ENCODE measurements around the gene ABCB8. TPM values are rescaled to one million over a fixed set of nuclear protein-coding genes. Genes with fewer than 3 reads are reported as not detected.

Gene ABCB8
- total RNA-seq, 2 experiments from 2014 or later: 48.1 to 48.3 TPM

- no peaks in the 10 kb centered on the region for H3K27me3 Mint-ChIP-seq
- POLR2A ChIA-PET: no interaction called here
- H3K36me3 Mint-ChIP-seq: peaks cover 7% of the 10 kb centered on the region
- H3K4me1 Mint-ChIP-seq: no peaks in the 10 kb centered on the region
- ATAC-seq (ENCODE audit: low read depth): no peak
- DNase-seq: no peak
- H3K27ac Mint-ChIP-seq: no peak overlapping the region
- H3K9me3 Mint-ChIP-seq: no peaks in the 10 kb centered on the region
- H3K4me3 Mint-ChIP-seq: no peak overlapping the region
Observed at GRCh38 chr7:151071032-151071866, 43.0 kb downstream of the ABCB8 start.

- no peak overlapping the region for H3K27ac Mint-ChIP-seq
- DNase-seq: no peak
Observed at GRCh38 chr7:151073990-151074389, 45.7 kb downstream of the ABCB8 start.

GRCh38 chr7:151074817-151075661, 46.8 kb downstream of the ABCB8 start:
- Mint-ChIP-seq H3K27ac (no peak overlapping the region), H3K27me3 (no peaks in the 10 kb centered on the region), H3K9me3 (no peaks in the 10 kb centered on the region), H3K4me3 (no peak overlapping the region), H3K4me1 (peaks cover 15% of the 10 kb centered on the region), H3K36me3 (peaks cover 9% of the 10 kb centered on the region)
- ATAC-seq (ENCODE audit: low read depth) (no peak), DNase-seq (no peak)
- POLR2A ChIA-PET: no interaction called here

More at GRCh38 chr7:151073990-151074389, 45.7 kb downstream of the ABCB8 start:
- Mint-ChIP-seq H3K4me1 (peaks cover 8% of the 10 kb centered on the region), H3K27me3 (no peaks in the 10 kb centered on the region), H3K36me3 (peaks cover 7% of the 10 kb centered on the region), H3K4me3 (no peak overlapping the region), H3K9me3 (no peaks in the 10 kb centered on the region)
- no peak for ATAC-seq (ENCODE audit: low read depth)
- POLR2A ChIA-PET: no interaction called here

GRCh38 chr7:151075662-151075971, 47.4 kb downstream of the ABCB8 start:
- Mint-ChIP-seq H3K9me3 (no peaks in the 10 kb centered on the region), H3K4me3 (no peak overlapping the region), H3K4me1 (peaks cover 15% of the 10 kb centered on the region), H3K36me3 (peaks cover 8% of the 10 kb centered on the region), H3K27me3 (no peaks in the 10 kb centered on the region), H3K27ac (no peak overlapping the region)
- POLR2A ChIA-PET: no interaction called here
- DNase-seq: no peak
- no peak for ATAC-seq (ENCODE audit: low read depth)

- no peaks in the 10 kb centered on the region for H3K9me3 Mint-ChIP-seq
- ATAC-seq (ENCODE audit: low read depth) (no peak), DNase-seq (no peak)
- peaks cover 15% of the 10 kb centered on the region for H3K4me1 Mint-ChIP-seq
- peaks cover 7% of the 10 kb centered on the region for H3K36me3 Mint-ChIP-seq
- POLR2A ChIA-PET: no interaction called here
- peak overlapping the region; percentile 30 for H3K27ac Mint-ChIP-seq
- H3K4me3 Mint-ChIP-seq: no peak overlapping the region
- no peaks in the 10 kb centered on the region for H3K27me3 Mint-ChIP-seq
Observed at GRCh38 chr7:151075978-151076426, 47.8 kb downstream of the ABCB8 start.

- H3K9me3 Mint-ChIP-seq: no peaks in the 10 kb centered on the region
- H3K36me3 Mint-ChIP-seq: peaks cover 8% of the 10 kb centered on the region
- H3K4me3 Mint-ChIP-seq: no peak overlapping the region
- peaks cover 17% of the 10 kb centered on the region for H3K4me1 Mint-ChIP-seq
- H3K27ac Mint-ChIP-seq: no peak overlapping the region
- DNase-seq (no peak), ATAC-seq (ENCODE audit: low read depth) (no peak)
- POLR2A ChIA-PET: interaction anchor here (0.5 to 1.7 kb wide), 3 partner anchors 9 to 67 kb away, joined by 3 to 7 read pairs (median 4); no protein-coding TSS in a partner anchor
- H3K27me3 Mint-ChIP-seq: no peaks in the 10 kb centered on the region
Observed at GRCh38 chr7:151076863-151077704, 48.8 kb downstream of the ABCB8 start.

- no peak for DNase-seq
- Mint-ChIP-seq H3K36me3 (peaks cover 9% of the 10 kb centered on the region), H3K27me3 (no peaks in the 10 kb centered on the region), H3K27ac (peak overlapping the region; percentile 77), H3K9me3 (no peaks in the 10 kb centered on the region), H3K4me3 (peak overlapping the region; percentile 31), H3K4me1 (peaks cover 20% of the 10 kb centered on the region)
- POLR2A ChIA-PET: interaction anchor here (1.2 to 1.7 kb wide), 2 partner anchors 10 to 17 kb away, joined by 4 to 7 read pairs; no protein-coding TSS in a partner anchor
- no peak for ATAC-seq (ENCODE audit: low read depth)
Observed at GRCh38 chr7:151077705-151078232, 49.5 kb downstream of the ABCB8 start.

- Mint-ChIP-seq H3K27me3 (no peaks in the 10 kb centered on the region), H3K4me1 (peaks cover 21% of the 10 kb centered on the region), H3K36me3 (peaks cover 10% of the 10 kb centered on the region), H3K4me3 (peak overlapping the region; percentile 87), H3K9me3 (no peaks in the 10 kb centered on the region), H3K27ac (peak overlapping the region; percentile 77)
- ATAC-seq (ENCODE audit: low read depth) (no peak), DNase-seq (no peak)
- POLR2A ChIA-PET: interaction anchor here (1.7 kb wide), 1 partner anchor 18 kb away, joined by 7 read pairs; no protein-coding TSS in a partner anchor
Observed at GRCh38 chr7:151078233-151079040, 50.2 kb downstream of the ABCB8 start.

GRCh38 chr7:151079199-151079910, 51.1 kb downstream of the ABCB8 start:
- ATAC-seq (ENCODE audit: low read depth): no peak
- peaks cover 21% of the 10 kb centered on the region for H3K4me1 Mint-ChIP-seq
- peak overlapping the region; percentile 83 for H3K27ac Mint-ChIP-seq
- peak overlapping the region; percentile 87 for H3K4me3 Mint-ChIP-seq
- peaks cover under 1% of the 10 kb centered on the region for H3K27me3 Mint-ChIP-seq
- POLR2A ChIA-PET: no interaction called here
- H3K9me3 Mint-ChIP-seq: no peaks in the 10 kb centered on the region
- peaks cover 10% of the 10 kb centered on the region for H3K36me3 Mint-ChIP-seq
- no peak for DNase-seq

- POLR2A ChIA-PET: interaction anchor here (0.7 to 3.9 kb wide), 8 partner anchors 11 to 67 kb away, joined by 3 to 32 read pairs (median 3); partner anchors contain the start of genes ABCB8, CDK5 and SLC4A2
- peaks cover 10% of the 10 kb centered on the region for H3K36me3 Mint-ChIP-seq
- no peak for DNase-seq
- peak; percentile 3 for ATAC-seq (ENCODE audit: low read depth)
- peak overlapping the region; percentile 87 for H3K4me3 Mint-ChIP-seq
- peaks cover 7% of the 10 kb centered on the region for H3K27me3 Mint-ChIP-seq
- H3K4me1 Mint-ChIP-seq: peaks cover 25% of the 10 kb centered on the region
- no peaks in the 10 kb centered on the region for H3K9me3 Mint-ChIP-seq
- H3K27ac Mint-ChIP-seq: peak overlapping the region; percentile 83
Observed at GRCh38 chr7:151080067-151080521, 51.8 kb downstream of the ABCB8 start.

GRCh38 chr7:151080522-151081169, 52.4 kb downstream of the ABCB8 start, which contains the start of gene FASTK:
Gene FASTK, minus strand, starts transcription at chr7:151080809. Its CDS starts 43 bp downstream, at chr7:151080766.
- peak within 1 kb of the TSS; percentile 83 for H3K27ac Mint-ChIP-seq
- DNase-seq: peak; percentile 90
- H3K36me3 Mint-ChIP-seq: peaks cover 10% of the 10 kb centered on the region
- peaks cover 12% of the 10 kb centered on the region for H3K27me3 Mint-ChIP-seq
- H3K4me1 Mint-ChIP-seq: peaks cover 30% of the 10 kb centered on the region
- no peaks in the 10 kb centered on the region for H3K9me3 Mint-ChIP-seq
- POLR2A ChIA-PET: interaction anchor here (0.7 to 3.9 kb wide), 9 partner anchors 8 to 67 kb away, joined by 3 to 32 read pairs (median 3); partner anchors contain the start of genes ABCB8, CDK5 and SLC4A2
- ATAC-seq (ENCODE audit: low read depth): peak; percentile 85
- H3K4me3 Mint-ChIP-seq: peak within 1 kb of the TSS; percentile 100
